NCI-H460 (cell line): ENCODE results near the gene PAX6. TPM values are rescaled to one million over a fixed set of nuclear protein-coding genes. Genes with fewer than 3 reads are reported as not detected.

ENCODE experiments used
- DNase-seq: peaks from one replicate; pipeline ENCODE4 v3.0.0-alpha.2; 2016; ENCODE audit warnings: low read depth; ENCODE audit errors: extremely low read depth
- total RNA-seq: library from RNA; depleted of rRNA; stranded (reverse); fragments of >200 nt; shearing (Covaris generic); gene quantifications from 2 replicates; pipeline ENCODE4 v1.2.3, GENCODE V29; 2014

Gene PAX6
- total RNA-seq, 1 experiment from 2014 or later: 11.7 TPM

DNA sequence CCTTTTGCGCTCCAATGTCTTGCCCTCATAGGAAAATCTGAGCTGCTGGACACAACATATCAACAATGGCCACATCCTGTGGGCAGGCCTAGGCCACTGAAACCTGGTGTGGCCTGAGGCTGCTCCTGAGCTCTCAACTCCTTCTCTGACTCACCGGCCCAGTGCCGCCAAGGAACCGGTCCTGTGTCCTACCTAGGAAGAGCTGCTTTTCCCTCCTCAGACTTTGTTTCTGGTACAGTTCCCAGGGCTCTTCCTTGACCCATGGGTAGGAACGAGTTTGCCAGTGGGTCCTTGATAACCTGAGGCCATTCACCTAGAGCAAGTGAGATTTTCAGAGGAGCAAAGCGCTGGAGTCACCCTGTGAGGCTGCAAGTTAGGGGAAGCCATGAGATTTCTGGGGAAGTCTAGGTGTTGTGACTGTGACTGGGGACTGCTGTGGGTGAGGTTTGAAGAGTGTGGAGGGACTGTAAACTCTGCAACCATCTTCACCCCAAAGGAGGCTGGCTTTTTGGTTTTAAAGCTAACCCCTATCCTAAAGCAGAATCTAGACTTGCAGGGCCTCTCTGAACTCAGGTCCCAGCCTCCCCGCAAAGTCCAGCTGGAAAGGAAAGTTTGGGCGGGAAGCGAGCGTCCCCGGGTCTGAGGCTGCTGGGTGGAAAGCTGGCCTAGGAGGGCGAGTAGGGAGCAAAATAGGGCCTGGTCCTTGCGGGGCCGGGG, 12.0 kb upstream of the PAX6 start:
- no peak for DNase-seq

GRCh38 chr11:31822175-31822926, 11.2 kb upstream of the PAX6 start:
- DNase-seq: no peak

DNA sequence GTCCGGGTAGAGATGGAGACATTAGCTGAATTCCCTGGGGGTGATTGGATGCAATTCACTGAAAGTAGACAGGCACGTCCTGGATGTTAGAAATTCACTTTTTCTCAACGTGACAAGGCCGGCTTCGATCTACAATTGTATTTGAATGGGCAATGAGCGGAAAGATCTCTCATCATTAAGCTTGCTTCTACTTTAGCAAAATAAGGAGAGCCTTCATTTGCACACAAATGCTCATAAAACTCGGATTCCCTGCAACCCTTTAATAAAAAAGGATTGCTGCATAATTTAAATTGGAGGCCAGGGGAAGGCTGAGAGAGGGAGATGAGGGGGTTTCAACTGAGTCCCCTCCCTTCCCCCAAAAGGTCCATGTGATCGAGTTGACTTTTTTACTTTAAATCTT, 10.6 kb upstream of the PAX6 start:
- DNase-seq: no peak

DNA sequence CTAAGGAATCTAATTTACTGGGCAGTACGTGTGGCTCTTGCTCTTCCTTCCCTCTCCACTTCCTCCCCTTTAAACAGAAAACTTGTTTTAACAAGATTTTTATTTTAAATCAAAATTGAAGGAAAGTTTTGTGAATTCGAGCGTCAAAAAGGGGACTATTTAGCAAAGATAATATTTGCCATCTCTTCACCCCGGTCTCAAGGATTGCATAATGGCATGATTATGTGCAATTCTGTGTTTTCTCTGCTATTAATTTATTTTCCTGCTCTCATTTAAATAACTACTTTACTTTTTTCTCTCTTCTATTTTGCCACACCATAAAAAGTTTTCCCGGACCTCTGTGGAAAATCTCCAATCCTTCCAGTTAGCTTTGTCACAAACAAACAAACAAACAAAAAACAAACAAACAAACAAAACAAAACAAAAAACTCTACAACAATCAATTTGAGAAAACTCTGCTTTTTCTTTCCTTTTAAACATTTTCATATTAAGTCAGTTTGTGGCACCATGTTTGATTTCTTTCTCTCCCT, 10.2 kb upstream of the PAX6 start:
- no peak for DNase-seq

DNA sequence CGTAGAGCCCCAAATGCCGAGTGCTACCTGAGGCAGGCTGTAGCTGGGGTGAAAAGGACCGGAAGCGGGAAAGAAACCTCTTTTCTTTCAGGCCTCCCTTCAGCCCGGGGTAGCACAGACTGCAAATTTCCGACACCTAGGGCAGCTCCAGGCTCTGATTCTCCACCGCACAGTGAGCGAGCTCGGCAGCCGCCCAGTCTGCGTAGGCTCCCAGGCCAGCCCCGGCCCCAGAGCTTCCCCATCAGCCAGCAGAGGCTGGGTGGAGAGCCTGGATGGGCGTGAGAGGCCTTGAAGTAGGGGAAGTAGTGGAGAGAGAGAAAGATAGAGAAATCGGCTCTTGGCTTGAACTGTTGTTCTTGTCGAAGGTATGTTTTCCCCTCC, 9.3 kb upstream of the PAX6 start:
- DNase-seq: no peak

- DNase-seq: no peak
These were observed 8.7 kb upstream of the PAX6 start for GRCh38 chr11:31819621-31820437.

DNA sequence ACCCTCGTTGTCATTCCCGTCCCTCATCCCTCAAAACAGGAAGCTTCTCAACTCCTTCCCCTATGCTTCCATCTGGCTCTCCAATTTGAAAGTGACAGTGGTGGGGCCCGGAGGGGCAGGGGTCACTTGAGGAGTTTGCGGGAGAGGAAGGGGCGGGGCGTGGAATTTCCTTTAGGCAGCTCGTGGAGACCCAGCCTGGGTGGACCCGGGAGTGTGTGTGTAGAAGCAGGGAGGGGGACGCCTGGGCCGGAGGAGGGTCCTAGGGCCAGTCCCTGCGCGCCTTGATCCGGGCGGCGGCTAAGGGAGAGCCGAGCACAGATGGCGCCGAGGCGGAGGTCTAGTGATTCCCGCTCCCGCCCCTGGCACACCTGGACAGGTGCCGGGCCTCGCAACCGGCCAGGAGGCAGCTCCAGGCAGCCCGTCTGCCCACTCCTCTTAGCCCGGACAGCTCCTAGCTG, 7.8 kb upstream of the PAX6 start:
- DNase-seq: no peak

DNA sequence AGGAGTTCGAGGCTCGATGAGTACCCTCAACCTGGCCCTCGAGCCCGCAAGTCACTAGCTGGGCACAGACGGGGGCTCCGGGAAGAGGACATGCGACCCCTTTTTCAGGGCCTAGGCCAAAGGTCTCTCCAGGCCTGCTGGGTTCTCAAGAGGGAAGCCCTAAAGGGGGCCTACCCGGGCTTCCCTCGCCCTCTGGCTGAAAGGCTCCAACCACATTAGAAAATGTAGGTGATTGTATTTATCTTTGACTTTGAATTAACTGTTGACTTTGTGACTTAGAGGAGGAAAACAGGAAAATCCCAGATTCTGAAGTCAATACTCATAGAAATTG, 7.3 kb upstream of the PAX6 start:
- DNase-seq: no peak

- no peak for DNase-seq
These were observed 6.7 kb upstream of the PAX6 start for GRCh38 chr11:31817621-31818424.

GRCh38 chr11:31817054-31817620, 6.0 kb upstream of the PAX6 start:
- DNase-seq: no peak

DNA sequence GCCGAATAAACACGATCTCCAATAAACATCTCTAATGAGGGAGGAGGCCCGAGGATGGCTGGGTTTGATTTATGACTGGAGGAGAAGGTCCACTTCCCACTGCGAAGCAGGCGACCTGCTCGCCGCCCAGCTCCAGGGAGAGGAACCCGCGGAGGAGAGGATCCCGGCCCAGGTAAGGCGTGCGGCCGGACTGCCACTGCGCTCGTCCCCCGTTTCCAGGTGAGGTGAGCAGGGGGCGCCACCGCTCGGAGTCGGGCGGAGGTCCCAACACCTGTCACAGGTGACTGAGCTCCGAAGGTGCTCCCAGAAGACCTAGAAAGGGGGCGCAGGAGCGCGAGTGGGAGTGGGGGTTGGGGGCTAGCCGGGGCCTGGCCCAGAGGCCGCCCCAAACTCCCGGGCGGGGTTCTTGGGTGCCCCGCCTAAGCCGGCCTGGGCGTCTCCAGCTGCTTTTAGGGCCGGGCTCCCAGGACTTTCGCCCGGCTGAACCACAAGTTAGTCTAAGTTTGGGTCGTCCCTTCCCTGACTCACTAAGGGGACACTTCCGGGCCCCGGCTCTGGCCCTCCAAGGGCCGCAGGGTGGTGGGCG, 5.4 kb upstream of the PAX6 start:
- no peak for DNase-seq

- no peak for DNase-seq
These were observed 4.8 kb upstream of the PAX6 start for GRCh38 chr11:31815711-31816467.

DNA sequence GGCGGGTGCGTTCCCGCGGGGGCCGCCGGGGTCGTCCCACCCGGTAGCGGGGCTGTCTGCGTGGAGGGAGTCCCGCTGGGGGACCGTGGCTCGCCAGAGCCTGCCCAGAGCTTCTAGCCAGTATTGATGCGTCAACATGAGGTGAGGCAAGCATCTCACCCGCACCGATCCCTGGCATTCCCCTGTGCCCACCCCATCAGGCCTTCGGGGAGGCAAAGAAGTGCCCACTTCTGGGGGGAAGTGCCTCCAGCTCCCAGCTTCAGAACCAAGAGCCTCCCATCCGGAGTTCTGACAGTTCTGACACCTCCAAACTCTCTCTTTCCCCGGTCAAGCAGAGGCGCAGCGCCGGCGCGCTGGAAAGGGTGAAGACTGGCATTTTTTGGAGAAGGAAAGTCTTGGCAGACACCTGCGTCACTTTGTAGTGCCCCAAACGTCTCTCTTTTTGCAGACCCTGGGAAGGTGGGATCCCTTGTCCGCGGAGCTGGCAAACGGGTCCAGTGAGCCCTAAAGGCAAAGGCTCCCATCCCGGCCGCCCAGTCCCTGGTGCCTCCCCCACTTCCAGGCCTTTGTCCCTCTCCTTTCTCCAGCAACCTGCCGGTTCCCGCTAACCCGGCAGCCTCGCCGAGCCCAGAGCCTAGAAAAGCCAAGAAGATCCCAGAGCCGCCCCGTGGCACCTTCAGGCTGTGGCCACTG, 3.2 kb upstream of the PAX6 start:
- no peak for DNase-seq

- no peak for DNase-seq
These were observed 2.5 kb upstream of the PAX6 start for GRCh38 chr11:31813391-31814175.

GRCh38 chr11:31812383-31813381, 1.6 kb upstream of the PAX6 start:
- DNase-seq: no peak
